Suprapubic skin (tissue), 4 donors: ENCODE measurements around the gene SESN1.
"Not testable (repeated sequence)": the region's sequence is repeated elsewhere in the genome, so short reads cannot be mapped to it uniquely, and the experiment has no call there.

ENCODE experiments used
- EP300 ChIP-seq: sonication (generic); formaldehyde crosslinking; IDR thresholded peaks from one replicate; pipeline ENCODE4 v1.6.1; 2017; ENCODE audit warnings: antibody characterized with exemption
- POLR2A ChIP-seq, 2 donors: fragments of 450-650 bp; IDR thresholded peaks; one replicate each; pipeline ENCODE4 v1.6.1; 2017; ENCODE audit warnings: antibody characterized with exemption in 2 of 2, mild to moderate bottlenecking in 2 of 2, moderate library complexity in 2 of 2
- POLR2AphosphoS5 ChIP-seq, 3 donors: sonication (generic); formaldehyde crosslinking; IDR thresholded peaks; one replicate each; pipeline ENCODE4 v1.6.1; 2017; ENCODE audit warnings: antibody characterized with exemption in 3 of 3
- TF ChIP-seq, protein P1 (sequence below), 2 donors: fragments of 200-600 bp in 1 of 2; fragments of 450-650 bp in 1 of 2; sonication (generic) in 1 of 2; IDR thresholded peaks; one replicate each; pipeline ENCODE4 v1.5.1; 2016 to 2019; ENCODE audit warnings: antibody characterized with exemption in 2 of 2, mild to moderate bottlenecking in 1 of 2, moderate library complexity in 1 of 2

DNA sequence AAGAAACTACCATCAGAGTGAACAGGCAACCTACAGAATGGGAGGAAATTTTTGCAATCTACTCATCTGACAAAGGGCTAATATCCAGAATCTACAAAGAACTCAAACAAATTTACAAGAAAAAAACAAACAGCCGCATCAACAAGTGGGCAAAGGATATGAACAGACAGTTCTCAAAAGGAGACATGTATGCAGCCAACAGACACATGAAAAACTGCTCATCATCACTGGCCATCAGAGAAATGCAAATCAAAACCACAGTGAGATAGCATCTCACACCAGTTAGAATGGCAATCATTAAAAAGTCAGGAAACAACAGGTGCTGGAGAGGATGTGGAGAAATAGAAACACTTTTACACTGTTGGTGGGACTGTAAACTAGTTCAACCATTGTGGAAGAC is 41.0 kb upstream of the SESN1 start:
- TF ChIP-seq, protein P1, sequence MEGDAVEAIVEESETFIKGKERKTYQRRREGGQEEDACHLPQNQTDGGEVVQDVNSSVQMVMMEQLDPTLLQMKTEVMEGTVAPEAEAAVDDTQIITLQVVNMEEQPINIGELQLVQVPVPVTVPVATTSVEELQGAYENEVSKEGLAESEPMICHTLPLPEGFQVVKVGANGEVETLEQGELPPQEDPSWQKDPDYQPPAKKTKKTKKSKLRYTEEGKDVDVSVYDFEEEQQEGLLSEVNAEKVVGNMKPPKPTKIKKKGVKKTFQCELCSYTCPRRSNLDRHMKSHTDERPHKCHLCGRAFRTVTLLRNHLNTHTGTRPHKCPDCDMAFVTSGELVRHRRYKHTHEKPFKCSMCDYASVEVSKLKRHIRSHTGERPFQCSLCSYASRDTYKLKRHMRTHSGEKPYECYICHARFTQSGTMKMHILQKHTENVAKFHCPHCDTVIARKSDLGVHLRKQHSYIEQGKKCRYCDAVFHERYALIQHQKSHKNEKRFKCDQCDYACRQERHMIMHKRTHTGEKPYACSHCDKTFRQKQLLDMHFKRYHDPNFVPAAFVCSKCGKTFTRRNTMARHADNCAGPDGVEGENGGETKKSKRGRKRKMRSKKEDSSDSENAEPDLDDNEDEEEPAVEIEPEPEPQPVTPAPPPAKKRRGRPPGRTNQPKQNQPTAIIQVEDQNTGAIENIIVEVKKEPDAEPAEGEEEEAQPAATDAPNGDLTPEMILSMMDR (IDR thresholded peaks at IDR 0.05): not testable (repeated sequence)
- not testable (repeated sequence) for TF ChIP-seq EP300; POLR2A (IDR thresholded peaks at IDR 0.05); POLR2AphosphoS5 (IDR thresholded peaks at IDR 0.05)
